NB4 (cell line): ENCODE measurements around the gene KIRREL3.

ENCODE experiments used
- CTCF ChIP-seq: IDR thresholded peaks from one replicate; pipeline ENCODE4 v1.5.1; 2012; ENCODE audit warnings: low read depth, low read length
- MAX ChIP-seq: IDR thresholded peaks from 2 replicates; pipeline ENCODE4 v1.6.1; 2011; ENCODE audit warnings: low read depth, low read length
- POLR2A ChIP-seq: IDR thresholded peaks from 2 replicates; pipeline ENCODE4 v1.6.1; 2011; ENCODE audit warnings: mild to moderate bottlenecking; ENCODE audit not compliant: insufficient read length; ENCODE audit errors: extremely low read depth

- TF ChIP-seq POLR2A (no peak), CTCF (no peak), MAX (no peak)
Observed at GRCh38 chr11:127027000-127027399, 26.4 kb upstream of the KIRREL3 start.
